Mesothelial cell of epicardium (in vitro differentiated cells): ENCODE results near the gene CDK5RAP2. TPM values are rescaled to one million over a fixed set of nuclear protein-coding genes. Genes with fewer than 3 reads are reported as not detected.

Source experiments
- DNase-seq, 2 experiments: peaks; one replicate each; pipeline ENCODE4 v3.0.0; 2021; ENCODE audit warnings: low spot score in 2 of 2; ENCODE audit not compliant: unreplicated experiment in 2 of 2
- H3K27ac Mint-ChIP-seq: 2 replicates; pipeline ENCODE4 v1.8.0; 2021; ENCODE audit warnings: mixed read lengths
- H3K27me3 Mint-ChIP-seq: 2 replicates; pipeline ENCODE4 v1.8.0; 2021; ENCODE audit warnings: low read depth, mixed read lengths
- H3K36me3 Mint-ChIP-seq: 2 replicates; pipeline ENCODE4 v1.8.0; 2021; ENCODE audit warnings: mixed read lengths
- H3K4me1 Mint-ChIP-seq: 2 replicates; pipeline ENCODE4 v1.8.0; 2021; ENCODE audit warnings: mixed read lengths
- H3K4me3 Mint-ChIP-seq: 2 replicates; pipeline ENCODE4 v1.8.0; 2021; ENCODE audit warnings: mild to moderate bottlenecking, moderate library complexity, mixed read lengths
- H3K9me3 Mint-ChIP-seq: 2 replicates; pipeline ENCODE4 v1.8.0; 2021; ENCODE audit warnings: mixed read lengths
- total RNA-seq: library from RNA; stranded (reverse); gene quantifications from 3 replicates; pipeline ENCODE4 v1.2.1, GENCODE V29; 2021
- TF ChIP-seq, protein P1 (sequence below): fragments of 200-600 bp; sonication (generic); IDR thresholded peaks from one replicate; pipeline ENCODE4 v1.5.0; 2021; ENCODE audit warnings: antibody characterized with exemption; ENCODE audit not compliant: unreplicated experiment

Gene CDK5RAP2
- total RNA-seq, 1 donor from 2014 or later: 71.0 TPM

DNA sequence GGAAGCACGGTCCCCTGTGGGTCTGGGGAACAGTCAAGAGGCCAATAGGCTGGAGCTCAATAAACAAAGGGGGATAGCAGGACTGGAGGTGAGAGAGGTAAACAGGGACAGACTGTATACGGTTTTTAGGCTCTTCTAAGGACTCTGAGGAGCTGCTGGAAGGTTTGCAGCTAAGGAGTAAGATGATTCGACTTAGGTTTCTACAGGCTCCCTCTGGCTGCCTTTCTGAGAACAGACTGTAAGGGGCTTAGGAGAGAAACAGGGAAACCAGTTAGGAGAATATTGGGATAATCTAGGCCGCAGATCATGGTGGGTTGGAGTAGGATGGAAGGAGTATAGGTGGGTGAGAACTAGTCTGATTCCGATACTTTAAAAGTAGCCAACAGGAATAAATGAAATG is 10.4 kb downstream of the CDK5RAP2 start:
- peaks cover 37% of the 10 kb centered on the region for H3K36me3 Mint-ChIP-seq
- TF ChIP-seq, protein P1, sequence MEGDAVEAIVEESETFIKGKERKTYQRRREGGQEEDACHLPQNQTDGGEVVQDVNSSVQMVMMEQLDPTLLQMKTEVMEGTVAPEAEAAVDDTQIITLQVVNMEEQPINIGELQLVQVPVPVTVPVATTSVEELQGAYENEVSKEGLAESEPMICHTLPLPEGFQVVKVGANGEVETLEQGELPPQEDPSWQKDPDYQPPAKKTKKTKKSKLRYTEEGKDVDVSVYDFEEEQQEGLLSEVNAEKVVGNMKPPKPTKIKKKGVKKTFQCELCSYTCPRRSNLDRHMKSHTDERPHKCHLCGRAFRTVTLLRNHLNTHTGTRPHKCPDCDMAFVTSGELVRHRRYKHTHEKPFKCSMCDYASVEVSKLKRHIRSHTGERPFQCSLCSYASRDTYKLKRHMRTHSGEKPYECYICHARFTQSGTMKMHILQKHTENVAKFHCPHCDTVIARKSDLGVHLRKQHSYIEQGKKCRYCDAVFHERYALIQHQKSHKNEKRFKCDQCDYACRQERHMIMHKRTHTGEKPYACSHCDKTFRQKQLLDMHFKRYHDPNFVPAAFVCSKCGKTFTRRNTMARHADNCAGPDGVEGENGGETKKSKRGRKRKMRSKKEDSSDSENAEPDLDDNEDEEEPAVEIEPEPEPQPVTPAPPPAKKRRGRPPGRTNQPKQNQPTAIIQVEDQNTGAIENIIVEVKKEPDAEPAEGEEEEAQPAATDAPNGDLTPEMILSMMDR: no peak
- H3K4me1 Mint-ChIP-seq: no peaks in the 10 kb centered on the region
- H3K9me3 Mint-ChIP-seq: no peaks in the 10 kb centered on the region
- H3K27ac Mint-ChIP-seq: no peak overlapping the region
- H3K4me3 Mint-ChIP-seq: no peak overlapping the region
- H3K27me3 Mint-ChIP-seq: no peaks in the 10 kb centered on the region
- DNase-seq: no peak

DNA sequence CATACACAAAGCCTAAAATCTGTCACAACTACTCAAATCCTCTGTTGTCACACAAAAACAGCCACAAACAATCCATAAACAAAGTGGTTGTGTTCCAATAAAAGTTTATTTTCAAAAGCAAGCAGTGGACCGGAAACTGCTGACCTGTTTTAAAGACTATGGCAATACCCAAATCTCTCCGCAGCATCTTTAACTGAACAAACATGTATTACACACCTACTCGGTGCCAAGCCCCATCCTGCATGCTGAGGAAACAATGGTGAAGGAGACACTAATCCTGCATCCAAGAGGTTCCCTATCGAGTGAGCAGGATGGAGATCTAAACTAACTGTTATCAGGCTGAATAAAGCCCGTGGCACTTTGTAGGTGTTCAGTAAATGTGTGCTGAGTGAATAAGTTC is 11.2 kb downstream of the CDK5RAP2 start:
- no peaks in the 10 kb centered on the region for H3K4me1 Mint-ChIP-seq
- no peak for DNase-seq
- H3K9me3 Mint-ChIP-seq: no peaks in the 10 kb centered on the region
- peaks cover 38% of the 10 kb centered on the region for H3K36me3 Mint-ChIP-seq
- H3K27ac Mint-ChIP-seq: no peak overlapping the region
- no peak overlapping the region for H3K4me3 Mint-ChIP-seq
- H3K27me3 Mint-ChIP-seq: no peaks in the 10 kb centered on the region
- TF ChIP-seq, protein P1: no peak

DNA sequence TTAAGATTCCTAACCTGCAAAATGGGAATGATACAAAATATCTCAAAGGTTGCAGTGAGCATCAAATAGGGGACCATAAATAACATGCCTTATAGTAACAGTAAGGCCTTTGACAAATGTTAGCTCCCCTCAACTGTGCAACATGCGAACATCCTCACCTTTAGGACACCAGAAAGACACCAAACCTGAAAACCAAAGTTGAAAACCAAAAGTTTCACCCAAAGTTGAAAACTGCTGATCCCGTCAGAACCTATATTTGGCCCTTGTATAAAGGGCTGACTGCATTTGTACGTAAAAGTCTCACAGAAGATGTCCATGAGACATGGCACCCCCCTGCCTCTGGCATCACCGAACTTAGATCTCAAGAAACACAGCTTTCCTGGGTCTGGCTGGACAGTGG is 12.1 kb downstream of the CDK5RAP2 start:
- H3K4me1 Mint-ChIP-seq: no peaks in the 10 kb centered on the region
- TF ChIP-seq, protein P1: no peak
- H3K4me3 Mint-ChIP-seq: no peak overlapping the region
- peaks cover 43% of the 10 kb centered on the region for H3K36me3 Mint-ChIP-seq
- no peak for DNase-seq
- H3K27ac Mint-ChIP-seq: no peak overlapping the region
- H3K27me3 Mint-ChIP-seq: no peaks in the 10 kb centered on the region
- no peaks in the 10 kb centered on the region for H3K9me3 Mint-ChIP-seq

DNA sequence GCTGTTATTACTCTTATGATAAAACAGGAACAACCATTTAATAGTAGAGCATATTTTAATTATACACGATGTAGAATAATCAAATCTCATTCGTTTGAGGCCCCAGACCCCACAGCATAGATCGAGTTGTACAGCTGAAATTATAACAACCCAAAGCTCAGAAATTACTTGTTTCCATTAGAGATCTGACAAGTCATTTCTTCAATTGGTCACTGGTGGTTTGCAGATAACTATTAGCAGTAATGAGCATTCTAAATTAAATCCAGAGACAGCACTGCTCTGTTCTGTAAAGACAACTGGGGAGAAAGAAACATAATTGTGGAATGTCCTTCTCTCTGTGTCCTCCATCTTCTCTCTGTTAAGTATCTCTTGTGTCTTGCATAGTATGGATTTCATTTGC is 12.9 kb downstream of the CDK5RAP2 start:
- peaks cover 47% of the 10 kb centered on the region for H3K36me3 Mint-ChIP-seq
- H3K4me3 Mint-ChIP-seq: no peak overlapping the region
- H3K4me1 Mint-ChIP-seq: no peaks in the 10 kb centered on the region
- H3K27ac Mint-ChIP-seq: no peak overlapping the region
- TF ChIP-seq, protein P1: no peak
- H3K27me3 Mint-ChIP-seq: no peaks in the 10 kb centered on the region
- no peaks in the 10 kb centered on the region for H3K9me3 Mint-ChIP-seq
- no peak for DNase-seq

DNA sequence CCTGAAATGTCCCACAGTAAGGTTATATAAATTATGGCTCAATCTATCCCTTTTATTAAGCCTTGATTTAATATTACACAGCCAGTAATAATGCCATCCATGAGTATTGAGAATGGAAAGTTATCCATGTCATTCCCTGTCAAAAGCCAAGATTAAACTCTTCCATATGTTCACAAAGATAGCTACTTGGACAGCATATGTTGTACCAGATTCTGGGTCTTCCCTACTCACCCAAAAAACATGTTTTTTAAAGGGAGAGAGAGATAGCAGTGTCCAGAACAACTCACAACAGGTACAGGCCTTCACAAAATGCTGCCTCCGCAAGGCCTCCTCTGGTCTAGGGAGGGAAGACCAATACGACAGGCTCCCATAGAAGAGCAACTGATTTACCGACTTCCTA is 15.4 kb downstream of the CDK5RAP2 start:
- no peak overlapping the region for H3K27ac Mint-ChIP-seq
- TF ChIP-seq, protein P1: no peak
- no peak overlapping the region for H3K4me3 Mint-ChIP-seq
- no peaks in the 10 kb centered on the region for H3K4me1 Mint-ChIP-seq
- no peaks in the 10 kb centered on the region for H3K9me3 Mint-ChIP-seq
- H3K27me3 Mint-ChIP-seq: no peaks in the 10 kb centered on the region
- no peak for DNase-seq
- peaks cover 40% of the 10 kb centered on the region for H3K36me3 Mint-ChIP-seq

DNA sequence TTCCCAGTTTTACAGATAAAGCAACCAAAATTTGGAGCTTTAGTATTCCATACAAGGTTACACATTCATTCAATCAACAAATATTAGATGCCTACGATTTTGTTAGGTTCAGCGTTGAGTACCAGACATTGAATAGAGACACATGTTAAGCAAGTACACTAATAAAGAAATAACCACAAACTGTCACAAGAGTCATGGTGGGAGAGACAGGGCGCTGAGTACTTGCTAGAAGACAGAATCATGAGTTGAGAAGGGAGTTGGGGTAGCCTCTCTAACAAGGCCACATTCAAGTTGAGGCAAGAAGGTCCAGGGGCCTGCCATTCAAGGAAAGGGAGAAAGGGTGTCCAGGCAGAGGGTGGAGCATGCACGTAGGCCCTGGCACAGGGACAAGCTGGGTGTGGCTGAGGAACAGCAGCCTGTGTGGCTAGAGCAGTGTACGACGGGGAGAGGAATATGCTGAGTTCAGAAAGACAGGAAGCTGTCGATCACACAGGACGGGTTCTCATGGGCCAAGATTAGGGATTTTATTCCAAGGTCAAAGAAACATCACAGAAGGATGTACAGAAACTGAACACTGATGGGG is 17.0 kb downstream of the CDK5RAP2 start:
- Mint-ChIP-seq H3K4me1 (no peaks in the 10 kb centered on the region), H3K36me3 (peaks cover 38% of the 10 kb centered on the region), H3K4me3 (no peak overlapping the region), H3K9me3 (no peaks in the 10 kb centered on the region), H3K27me3 (no peaks in the 10 kb centered on the region), H3K27ac (no peak overlapping the region)
- TF ChIP-seq, protein P1: no peak
- no peak for DNase-seq
